MM.1S (cell line): Measurements from ENCODE around the gene C12orf75.

Source experiments
- DNase-seq: peaks from one replicate; pipeline ENCODE4 v3.0.0-alpha.2; 2015
- H2AFZ ChIP-seq: fragments of 300-600 bp; sonication (generic); 2 replicates; pipeline ENCODE4 v1.6.0; 2016; ENCODE audit warnings: antibody characterized with exemption, low read length
- H3F3A ChIP-seq: fragments of 300-600 bp; sonication (generic); 2 replicates; pipeline ENCODE4 v1.6.1; 2016; ENCODE audit warnings: mild to moderate bottlenecking, antibody characterized with exemption, low read length, moderate library complexity, mixed read lengths; ENCODE audit not compliant: insufficient read depth
- H3K27ac ChIP-seq: fragments of 300-600 bp; sonication (generic); 2 replicates; pipeline ENCODE4 v1.5.1; 2016; ENCODE audit warnings: mild to moderate bottlenecking, low read length
- H3K27me3 ChIP-seq: fragments of 300-600 bp; sonication (generic); replicated peaks from 2 replicates; pipeline ENCODE4 v1.6.0; 2016; ENCODE audit warnings: low read length; ENCODE audit not compliant: insufficient read depth
- H3K36me3 ChIP-seq: fragments of 300-600 bp; sonication (generic); replicated peaks from 2 replicates; pipeline ENCODE4 v1.6.1; 2016; ENCODE audit warnings: mild to moderate bottlenecking, low read length, mixed read lengths; ENCODE audit not compliant: insufficient read depth
- H3K4me1 ChIP-seq: fragments of 300-600 bp; sonication (generic); 2 replicates; pipeline ENCODE4 v1.6.1; 2016; ENCODE audit warnings: low read length, mixed read lengths
- H3K4me2 ChIP-seq: fragments of 300-600 bp; sonication (generic); 2 replicates; pipeline ENCODE4 v1.6.0; 2016; ENCODE audit warnings: low read depth, low read length
- H3K4me3 ChIP-seq: fragments of 300-600 bp; sonication (generic); 2 replicates; pipeline ENCODE4 v1.5.1; 2016; ENCODE audit warnings: low read length, mixed read lengths
- H3K79me2 ChIP-seq: fragments of 300-600 bp; sonication (generic); 2 replicates; pipeline ENCODE4 v1.6.1; 2016; ENCODE audit warnings: mixed run types, low read length, mixed read lengths
- H3K9ac ChIP-seq: fragments of 300-600 bp; sonication (generic); 2 replicates; pipeline ENCODE4 v1.6.1; 2016; ENCODE audit warnings: low read length, mixed read lengths
- H3K9me2 ChIP-seq: fragments of 300-600 bp; sonication (generic); replicated peaks from 2 replicates; pipeline ENCODE4 v1.6.1; 2016; ENCODE audit warnings: mild to moderate bottlenecking, low read length, mixed read lengths; ENCODE audit not compliant: insufficient read depth
- H3K9me3 ChIP-seq: fragments of 300-600 bp; sonication (generic); replicated peaks from 2 replicates; pipeline ENCODE4 v1.6.1; 2016; ENCODE audit warnings: mild to moderate bottlenecking, low read length, mixed read lengths; ENCODE audit not compliant: insufficient read depth
- H4K20me1 ChIP-seq: fragments of 300-600 bp; sonication (generic); 2 replicates; pipeline ENCODE4 v1.6.1; 2016; ENCODE audit warnings: mild to moderate bottlenecking, low read length, moderate library complexity, mixed read lengths; ENCODE audit not compliant: insufficient read depth
- CTCF ChIP-seq: fragments of 300-600 bp; sonication (generic); IDR thresholded peaks from 2 replicates; pipeline ENCODE4 v1.5.1; 2016; ENCODE audit warnings: antibody characterized with exemption, low read length, mixed read lengths
- EZH2 ChIP-seq: fragments of 300-600 bp; sonication (generic); optimal IDR thresholded peaks from 2 replicates; pipeline ENCODE3; 2017; ENCODE audit warnings: low read depth, mild to moderate bottlenecking, antibody characterized with exemption, low read length, mixed read lengths
- EZH2phosphoT487 ChIP-seq: fragments of 300-600 bp; sonication (generic); IDR thresholded peaks from 2 replicates; pipeline ENCODE4 v1.6.1; 2018; ENCODE audit warnings: antibody characterized with exemption, low read length

C12orf75 gene

GRCh38 chr12:105384916-105385535 lies 54.5 kb downstream of the C12orf75 start:
- DNase-seq: no peak
- no peak overlapping the region for H3K27ac ChIP-seq
- no peaks in the 10 kb centered on the region for H3K79me2 ChIP-seq
- no peak overlapping the region for H2AFZ ChIP-seq
- H3K9me3 ChIP-seq: no peaks in the 10 kb centered on the region
- no peaks in the 10 kb centered on the region for H3K36me3 ChIP-seq
- H3K27me3 ChIP-seq: no peaks in the 10 kb centered on the region
- H3K9me2 ChIP-seq: no peaks in the 10 kb centered on the region
- H3K4me1 ChIP-seq: no peaks in the 10 kb centered on the region
- no peak overlapping the region for H3K4me2 ChIP-seq
- TF ChIP-seq CTCF (no peak), EZH2 (no peak), EZH2phosphoT487 (no peak)
- H4K20me1 ChIP-seq: no peaks in the 10 kb centered on the region
- H3K4me3 ChIP-seq: no peak overlapping the region
- H3K9ac ChIP-seq: no peak overlapping the region
- H3F3A ChIP-seq: no peaks in the 10 kb centered on the region

- Histone ChIP-seq H3K9me2 (no peaks in the 10 kb centered on the region), H3F3A (no peaks in the 10 kb centered on the region), H3K27ac (no peak overlapping the region), H4K20me1 (no peaks in the 10 kb centered on the region), H2AFZ (no peak overlapping the region), H3K27me3 (no peaks in the 10 kb centered on the region), H3K9ac (no peak overlapping the region), H3K4me3 (no peak overlapping the region), H3K9me3 (no peaks in the 10 kb centered on the region), H3K4me1 (no peaks in the 10 kb centered on the region), H3K4me2 (no peak overlapping the region), H3K36me3 (no peaks in the 10 kb centered on the region), H3K79me2 (no peaks in the 10 kb centered on the region)
- TF ChIP-seq EZH2phosphoT487: no peak
- no peak for TF ChIP-seq EZH2
- TF ChIP-seq CTCF: no peak
- DNase-seq: no peak
Observed at GRCh38 chr12:105386431-105386830, 55.9 kb downstream of the C12orf75 start.

DNA sequence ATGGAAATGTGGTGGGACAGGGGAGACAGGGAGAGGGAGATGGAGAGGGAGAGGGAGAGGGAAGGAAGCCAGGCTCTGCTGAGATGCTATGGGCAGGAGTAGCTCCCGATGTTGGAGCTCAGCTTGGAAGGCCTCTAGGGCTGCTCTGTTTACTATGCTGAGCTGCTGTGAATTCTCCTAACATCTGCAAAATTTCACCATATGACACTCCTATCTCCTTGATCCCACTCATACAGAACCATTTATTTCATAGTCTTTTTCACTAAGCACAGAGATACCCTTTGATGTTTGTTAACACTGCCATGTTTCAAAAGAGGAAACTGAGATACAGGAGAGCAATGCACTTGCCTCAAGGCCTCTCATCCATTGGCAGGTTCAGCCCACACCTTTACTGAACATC lies 60.7 kb downstream of the C12orf75 start:
- H3F3A ChIP-seq: no peaks in the 10 kb centered on the region
- no peak overlapping the region for H3K4me3 ChIP-seq
- H3K36me3 ChIP-seq: no peaks in the 10 kb centered on the region
- H3K4me2 ChIP-seq: no peak overlapping the region
- no peak overlapping the region for H3K27ac ChIP-seq
- no peak overlapping the region for H3K9ac ChIP-seq
- H3K9me3 ChIP-seq: no peaks in the 10 kb centered on the region
- no peak overlapping the region for H2AFZ ChIP-seq
- H3K79me2 ChIP-seq: no peaks in the 10 kb centered on the region
- H3K4me1 ChIP-seq: no peaks in the 10 kb centered on the region
- H4K20me1 ChIP-seq: no peaks in the 10 kb centered on the region
- no peaks in the 10 kb centered on the region for H3K27me3 ChIP-seq
- TF ChIP-seq EZH2phosphoT487 (no peak), CTCF (no peak), EZH2 (no peak)
- H3K9me2 ChIP-seq: no peaks in the 10 kb centered on the region
- no peak for DNase-seq
